Right hindlimb (tissue), 1 donor: Measurements from ENCODE around the gene CDC45.
"Not testable (repeated sequence)": the region's sequence is repeated elsewhere in the genome, so short reads cannot be mapped to it uniquely, and the experiment has no call there.

ENCODE experiments used
- DNase-seq: peaks from one replicate; pipeline ENCODE4 v3.0.0-alpha.2; 2018

Gene CDC45

DNA sequence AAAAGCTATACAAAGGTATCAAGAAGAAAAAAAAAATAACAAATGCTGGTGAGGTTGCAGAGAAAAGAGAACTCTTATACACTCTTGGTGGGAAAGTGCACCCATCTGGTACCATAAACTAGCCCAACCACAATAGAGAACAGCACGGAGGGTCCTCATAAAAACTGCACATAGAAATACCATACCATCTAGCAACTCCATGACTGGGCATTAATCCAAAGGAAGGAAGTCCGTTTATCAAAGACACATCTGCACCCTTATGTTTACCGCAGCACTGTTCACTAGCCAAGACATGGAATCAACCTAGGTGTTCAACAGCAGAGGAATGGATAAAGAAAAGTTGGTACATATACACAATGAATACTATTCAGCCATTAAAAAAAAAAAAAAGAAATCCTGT, 55.3 kb downstream of the CDC45 start:
- no peak for DNase-seq

DNA sequence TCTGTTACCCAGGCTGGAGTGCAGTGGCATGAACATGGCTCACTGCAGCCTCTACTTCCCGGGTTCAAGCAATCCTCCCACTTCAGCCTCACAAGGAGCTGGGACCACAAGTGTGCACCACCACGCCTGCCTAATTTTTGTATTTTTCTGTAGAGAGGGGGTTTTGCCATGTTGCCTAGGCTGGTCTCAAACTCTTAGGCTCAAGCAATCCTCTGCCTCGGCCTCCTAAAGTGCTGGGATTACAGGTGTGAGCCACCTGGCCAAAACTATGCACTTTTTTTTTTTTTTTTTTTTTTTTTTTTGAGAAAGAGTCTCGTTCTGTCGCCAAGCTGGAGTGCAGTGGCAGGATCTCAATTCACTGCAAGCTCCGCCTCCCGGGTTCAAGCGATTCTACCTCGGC, 56.8 kb downstream of the CDC45 start:
- DNase-seq = no peak

DNA sequence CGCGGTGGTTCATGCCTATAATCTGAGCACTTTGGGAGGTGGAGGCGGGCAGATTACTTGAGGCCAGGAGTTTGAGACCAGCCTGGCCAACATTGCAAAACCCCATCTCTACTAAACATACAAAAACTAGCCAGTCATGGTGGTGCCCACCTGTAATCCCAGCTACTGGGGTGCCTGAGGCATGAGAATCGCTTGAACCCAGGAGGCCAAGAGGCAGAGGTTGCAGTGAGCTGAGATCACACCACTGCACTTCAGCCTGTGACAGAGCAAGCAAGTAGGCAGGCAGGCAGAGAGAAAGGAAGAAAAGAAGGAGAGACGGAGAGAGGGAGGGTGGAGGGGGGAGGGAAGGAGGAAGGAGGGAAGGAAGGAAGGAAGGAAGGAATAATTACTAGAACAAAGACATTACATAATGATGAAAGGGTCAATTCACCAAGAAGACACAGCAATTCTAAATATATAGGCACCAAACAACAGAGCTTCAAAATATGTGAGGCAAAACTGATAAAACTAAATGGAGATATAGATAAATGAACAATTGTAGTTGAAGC, 58.3 kb downstream of the CDC45 start:
- DNase-seq = no peak

DNA sequence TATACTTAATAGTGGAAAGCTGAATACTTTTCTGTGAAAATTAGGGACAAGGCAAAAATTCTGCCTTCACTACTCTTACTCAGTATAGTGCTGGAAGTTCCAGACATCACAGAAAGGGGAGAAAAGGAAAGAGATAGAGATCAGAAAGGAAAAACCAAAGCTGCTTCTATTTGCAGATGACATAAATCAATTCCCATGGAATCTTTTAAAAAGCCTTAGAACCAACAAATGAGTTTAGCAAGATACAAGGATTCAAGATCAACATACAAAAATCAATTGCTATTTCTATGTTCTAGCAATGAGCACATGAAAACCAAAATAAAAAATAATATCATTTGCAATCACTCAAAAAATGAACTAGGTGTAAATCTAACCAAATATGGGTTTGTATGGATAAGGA, 60.7 kb downstream of the CDC45 start:
- DNase-seq = no peak

DNA sequence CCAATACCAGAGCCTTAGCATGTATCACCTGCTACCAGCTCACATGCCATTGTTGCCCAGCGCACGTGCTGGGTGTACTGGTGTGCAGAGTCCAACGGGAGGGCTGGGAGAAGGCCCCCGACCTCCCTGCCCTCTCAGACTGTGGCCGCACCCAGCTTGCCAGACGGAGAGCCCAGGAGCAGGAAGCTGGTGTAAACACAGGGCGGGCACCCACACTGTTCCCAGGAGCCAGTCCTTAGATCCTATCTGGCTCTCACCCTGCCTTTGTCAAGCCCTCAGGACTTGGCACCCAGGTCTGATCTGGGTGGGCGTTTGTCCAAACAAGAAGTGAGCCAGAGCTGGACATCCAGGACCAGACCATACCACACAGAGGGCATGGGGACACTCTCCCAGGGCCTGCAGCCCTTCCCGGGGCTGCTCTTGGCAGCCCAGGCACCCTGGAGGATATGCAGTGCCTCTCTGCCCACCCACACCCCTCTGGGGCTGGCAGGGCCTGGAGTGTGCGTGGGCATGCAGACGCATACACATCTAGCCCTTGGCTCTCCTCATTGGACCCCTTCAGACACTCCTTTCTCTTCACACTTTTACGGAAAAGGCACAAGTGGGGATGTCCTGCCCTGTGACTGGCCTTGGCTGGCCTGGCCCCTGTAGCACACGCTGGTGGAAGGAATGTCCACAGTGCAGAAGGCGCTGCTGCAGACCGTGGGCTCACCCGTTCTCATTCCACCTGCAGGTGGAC, 64.4 kb downstream of the CDC45 start:
- no peak for DNase-seq

DNA sequence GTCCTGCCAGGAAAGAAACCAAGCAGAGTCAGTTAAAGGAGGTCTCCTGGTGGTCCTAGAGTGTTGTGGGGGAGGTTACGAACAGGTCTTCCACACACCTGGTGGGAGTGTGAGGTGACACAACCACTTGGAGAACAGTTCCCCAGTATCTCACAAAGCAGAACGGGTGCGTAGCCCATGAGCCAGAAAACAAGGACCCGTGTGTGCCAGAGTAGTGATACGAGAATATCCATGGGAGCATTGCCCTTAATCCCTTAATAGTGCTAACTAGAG, 66.2 kb downstream of the CDC45 start:
- no peak for DNase-seq

DNA sequence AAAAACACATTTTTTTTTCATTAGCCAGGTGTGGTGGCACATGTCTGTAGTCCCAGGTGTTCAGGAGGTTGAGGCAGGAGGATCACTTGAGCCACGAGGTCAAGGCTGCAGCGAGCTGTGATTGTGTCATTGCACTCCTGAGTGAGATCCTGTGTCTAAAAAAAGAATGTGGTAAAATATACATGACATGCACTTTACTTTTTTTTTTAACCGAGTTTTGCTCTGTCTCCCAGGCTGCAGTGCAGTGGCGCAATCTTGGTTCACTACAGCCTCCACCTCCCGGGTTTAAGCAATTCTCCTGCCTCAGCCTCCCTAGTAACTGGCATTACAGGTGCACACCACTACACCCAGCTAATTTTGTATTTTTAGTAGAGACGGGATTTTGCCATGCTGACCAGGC, 67.0 kb downstream of the CDC45 start:
- no peak for DNase-seq

DNA sequence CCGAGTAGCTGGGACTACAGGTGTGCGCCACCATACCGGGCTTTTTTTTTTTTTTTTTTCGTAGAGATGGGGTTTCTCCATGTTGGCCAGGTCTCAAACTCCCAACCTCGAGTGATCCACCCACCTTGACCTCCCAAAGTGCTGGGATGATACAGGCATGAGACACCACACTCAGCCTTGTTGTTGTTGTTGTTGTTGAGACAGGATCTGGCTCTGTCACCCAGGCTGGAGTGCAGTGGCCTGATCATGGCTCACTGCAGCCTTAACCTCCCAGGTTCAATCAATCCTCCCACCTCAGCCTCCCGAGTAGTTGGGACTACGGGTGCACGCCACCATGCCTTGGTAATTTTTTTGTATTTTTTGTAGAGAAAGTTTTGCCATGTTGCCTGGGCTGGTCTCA, 67.9 kb downstream of the CDC45 start:
- no peak for DNase-seq

DNA sequence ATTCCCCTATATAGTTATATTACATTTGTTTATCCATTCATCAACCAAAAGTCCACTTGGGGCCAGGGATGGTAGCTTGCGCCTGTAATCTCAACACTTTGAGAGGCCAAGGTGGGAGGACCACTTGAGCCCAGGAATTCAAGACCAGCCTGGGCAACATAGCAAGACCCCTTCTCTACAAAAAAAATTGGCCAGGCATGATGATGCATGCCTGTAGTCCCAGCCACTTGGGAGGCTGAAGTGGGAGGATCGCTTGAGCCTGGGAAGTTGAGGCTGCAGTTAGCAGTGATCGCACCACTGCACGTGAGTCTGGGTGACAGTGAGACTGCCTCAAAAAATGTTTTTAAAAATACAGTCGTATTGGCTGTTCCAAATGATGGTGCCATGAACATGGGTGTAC, 68.7 kb downstream of the CDC45 start:
- not testable (repeated sequence) for DNase-seq

DNA sequence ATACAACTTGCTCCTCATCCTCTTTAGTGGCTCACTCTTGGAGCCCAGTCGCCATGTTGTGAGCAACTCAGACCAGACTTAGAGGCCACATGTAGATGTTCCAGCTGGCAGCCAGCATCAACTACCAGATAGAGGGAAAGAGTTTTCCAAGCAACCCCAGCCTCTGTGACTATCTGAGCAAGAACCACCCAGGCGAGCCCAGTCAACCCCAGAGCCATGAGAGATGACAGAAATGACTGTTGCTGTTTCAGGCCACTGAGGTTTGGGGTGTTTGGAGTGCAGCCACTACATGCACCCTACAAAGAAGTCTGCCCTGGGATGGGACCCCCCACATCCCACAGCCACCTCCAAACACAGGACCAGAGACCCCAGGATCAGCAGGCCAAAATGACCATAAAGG, 69.2 kb downstream of the CDC45 start:
- no peak for DNase-seq

DNA sequence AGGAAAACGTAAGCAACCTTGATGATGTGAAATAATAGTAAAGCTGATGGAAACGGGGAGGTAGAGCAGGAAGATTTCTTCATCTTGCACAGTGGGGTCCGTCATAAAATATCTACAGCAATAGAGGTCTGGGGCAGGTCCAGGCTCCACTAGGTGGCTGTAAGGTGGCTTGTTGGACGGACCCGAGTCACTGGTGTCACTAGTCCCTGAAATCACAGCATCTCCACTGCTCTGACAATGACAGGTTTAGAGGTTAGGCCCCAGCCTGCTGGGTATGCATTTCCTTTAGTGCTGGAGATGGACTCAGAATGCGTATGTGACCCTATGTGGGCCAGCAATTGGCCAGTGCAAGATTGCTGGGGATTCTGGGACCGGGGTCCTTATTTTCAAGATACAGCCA, 69.7 kb downstream of the CDC45 start:
- DNase-seq = no peak

DNA sequence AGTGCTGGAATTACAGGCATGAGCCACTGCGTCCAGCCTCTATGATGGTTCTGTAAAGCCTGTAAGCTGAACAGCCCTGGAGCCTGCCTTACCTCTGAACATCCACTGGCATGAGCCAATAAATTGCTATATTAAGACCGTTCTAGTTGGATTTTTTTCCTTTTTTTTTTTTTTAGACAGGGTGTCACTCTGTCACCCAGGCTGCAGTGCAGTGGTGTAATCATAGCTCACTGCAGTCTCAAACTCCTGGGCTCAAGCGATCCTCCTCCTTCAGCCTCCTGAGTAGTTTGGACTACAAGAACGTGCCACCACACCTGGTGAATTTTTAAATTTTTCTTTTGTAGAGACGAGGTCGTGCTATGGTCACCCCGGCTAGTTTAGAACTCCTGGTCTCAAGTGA, 70.7 kb downstream of the CDC45 start:
- DNase-seq = no peak

DNA sequence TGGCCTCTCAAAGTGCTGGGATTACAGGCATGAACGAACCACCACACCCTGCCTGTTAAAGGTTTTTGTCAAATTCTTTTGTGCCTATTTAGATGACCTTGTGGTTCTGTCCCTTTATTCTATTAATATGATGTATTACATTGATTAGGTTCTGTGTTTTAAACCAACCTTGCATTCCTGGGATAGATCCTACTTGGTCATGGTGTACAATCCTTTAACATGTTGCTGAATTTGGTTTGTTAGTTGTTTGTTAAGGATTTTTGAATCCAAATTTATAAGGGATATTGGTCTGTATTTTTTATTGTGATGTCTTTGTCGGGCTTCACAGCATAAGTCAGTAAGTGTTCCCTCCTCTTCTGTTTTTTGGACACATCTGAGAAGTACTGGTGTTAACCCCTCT, 73.5 kb downstream of the CDC45 start:
- no peak for DNase-seq

DNA sequence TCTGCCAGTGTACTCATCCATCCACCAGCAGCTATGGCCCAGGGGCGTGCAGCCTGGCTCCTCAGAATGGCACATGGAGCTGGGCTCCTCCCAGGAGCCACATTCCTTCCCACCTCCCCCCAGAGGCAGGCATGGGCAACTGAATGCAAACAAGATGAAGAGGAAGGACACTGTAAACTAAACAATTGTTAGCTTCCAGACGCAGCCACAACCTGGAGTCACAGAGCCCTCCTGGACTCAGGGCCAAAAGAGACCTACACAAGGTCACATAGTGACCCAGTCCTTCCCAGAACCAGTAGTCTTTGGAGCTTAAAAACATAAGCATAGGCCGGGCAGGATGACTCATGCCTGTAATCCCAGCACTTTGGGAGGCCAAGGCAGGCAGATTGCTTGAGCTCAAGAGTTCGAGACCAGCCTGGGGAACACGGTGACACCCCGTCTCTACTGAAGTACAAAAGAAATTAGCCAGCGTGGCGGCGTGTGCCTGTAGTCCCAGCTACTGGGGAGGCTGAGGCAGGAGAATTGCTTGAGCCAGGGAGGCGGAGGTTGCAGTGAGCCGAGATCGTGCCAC, 75.2 kb downstream of the CDC45 start:
- DNase-seq = no peak

DNA sequence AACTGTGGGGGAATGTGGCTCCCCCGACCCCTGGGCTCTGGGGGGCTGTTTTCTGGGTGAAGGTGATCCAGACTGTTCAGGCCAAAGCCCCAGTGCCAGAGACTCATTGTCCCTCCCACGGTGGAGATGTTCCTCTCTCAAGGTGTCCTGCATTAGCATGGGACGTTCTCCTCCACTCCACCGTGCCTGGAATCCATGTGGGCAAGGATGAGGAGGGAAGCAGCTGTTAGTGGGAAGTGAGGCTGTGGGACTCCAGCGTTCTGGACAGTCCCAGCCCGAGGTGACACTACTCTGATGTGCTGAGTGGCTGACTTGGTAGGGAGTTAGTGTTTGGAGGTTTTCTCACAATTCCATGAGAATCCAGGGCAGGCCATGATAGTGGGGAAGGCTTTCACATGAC, 75.9 kb downstream of the CDC45 start:
- DNase-seq = no peak

DNA sequence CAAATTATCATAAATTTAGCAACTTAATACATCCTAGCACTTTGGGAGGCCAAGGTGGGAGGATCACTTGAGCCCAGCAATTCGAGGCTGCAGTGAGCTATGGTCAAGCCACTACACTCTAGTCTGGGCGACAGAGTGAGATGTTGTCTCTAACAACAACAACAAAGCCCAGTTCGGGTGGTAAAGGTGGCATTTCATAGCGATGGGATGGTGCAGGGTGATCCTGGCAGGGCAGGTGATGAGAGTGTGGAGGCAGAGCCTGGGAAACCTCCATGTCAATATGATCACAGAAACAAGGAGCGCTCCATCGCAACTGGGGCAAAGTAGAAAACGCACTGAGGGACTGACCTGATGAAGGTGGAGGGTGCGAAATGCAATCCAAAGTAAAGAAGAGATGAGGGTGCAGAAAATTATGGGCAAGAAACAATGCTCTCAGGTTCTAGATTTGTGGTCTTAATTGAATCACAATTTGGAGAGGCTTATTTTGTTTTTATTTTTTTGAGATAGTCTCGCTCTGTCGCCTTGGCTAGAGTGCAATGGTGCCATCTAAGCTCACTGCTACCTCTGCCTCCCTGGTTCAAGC, 77.3 kb downstream of the CDC45 start:
- DNase-seq = no peak

DNA sequence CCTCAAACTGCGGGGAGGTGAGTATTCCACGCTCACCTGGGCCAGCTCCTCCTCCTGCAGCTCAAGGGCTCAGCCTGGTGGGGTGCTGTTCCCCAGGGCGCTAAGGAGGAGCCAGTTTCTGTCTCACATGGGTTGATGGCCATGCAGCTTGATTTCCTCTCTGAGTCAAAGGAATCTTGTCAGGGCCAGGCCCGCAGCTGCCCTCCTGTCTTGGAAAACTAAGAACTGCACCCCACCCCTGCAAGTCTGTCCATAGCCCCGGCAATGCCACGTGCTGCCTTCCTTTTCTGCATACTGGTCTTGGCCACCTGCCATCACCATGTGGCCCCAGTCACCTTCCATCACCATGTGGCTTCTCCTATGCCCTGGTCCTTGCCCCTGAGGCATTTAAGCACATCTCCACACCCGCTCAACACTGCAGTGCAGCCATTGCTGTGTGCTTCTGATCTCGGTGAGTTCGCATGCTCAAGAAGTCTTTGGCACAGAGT, 79.6 kb downstream of the CDC45 start:
- DNase-seq = no peak

DNA sequence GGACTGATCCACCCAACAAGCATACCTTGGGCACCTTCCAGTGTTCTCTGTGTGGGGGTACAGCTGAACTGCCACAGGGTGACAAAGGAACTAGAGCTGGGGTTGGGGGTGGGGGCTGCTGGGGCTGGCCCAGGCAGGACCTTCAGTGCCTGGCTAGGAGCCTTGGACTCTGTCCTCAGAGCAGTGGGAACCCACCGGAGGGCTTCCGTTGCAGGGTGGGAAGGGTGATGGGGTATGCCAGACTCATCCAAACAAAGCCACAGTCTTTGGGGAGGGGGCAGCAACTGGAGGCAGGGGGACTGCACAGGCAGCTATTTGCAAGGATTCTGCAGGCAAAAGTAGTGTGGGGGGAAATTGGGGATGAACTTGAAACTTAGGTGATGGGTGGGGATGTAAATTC, 80.2 kb downstream of the CDC45 start:
- DNase-seq = no peak

DNA sequence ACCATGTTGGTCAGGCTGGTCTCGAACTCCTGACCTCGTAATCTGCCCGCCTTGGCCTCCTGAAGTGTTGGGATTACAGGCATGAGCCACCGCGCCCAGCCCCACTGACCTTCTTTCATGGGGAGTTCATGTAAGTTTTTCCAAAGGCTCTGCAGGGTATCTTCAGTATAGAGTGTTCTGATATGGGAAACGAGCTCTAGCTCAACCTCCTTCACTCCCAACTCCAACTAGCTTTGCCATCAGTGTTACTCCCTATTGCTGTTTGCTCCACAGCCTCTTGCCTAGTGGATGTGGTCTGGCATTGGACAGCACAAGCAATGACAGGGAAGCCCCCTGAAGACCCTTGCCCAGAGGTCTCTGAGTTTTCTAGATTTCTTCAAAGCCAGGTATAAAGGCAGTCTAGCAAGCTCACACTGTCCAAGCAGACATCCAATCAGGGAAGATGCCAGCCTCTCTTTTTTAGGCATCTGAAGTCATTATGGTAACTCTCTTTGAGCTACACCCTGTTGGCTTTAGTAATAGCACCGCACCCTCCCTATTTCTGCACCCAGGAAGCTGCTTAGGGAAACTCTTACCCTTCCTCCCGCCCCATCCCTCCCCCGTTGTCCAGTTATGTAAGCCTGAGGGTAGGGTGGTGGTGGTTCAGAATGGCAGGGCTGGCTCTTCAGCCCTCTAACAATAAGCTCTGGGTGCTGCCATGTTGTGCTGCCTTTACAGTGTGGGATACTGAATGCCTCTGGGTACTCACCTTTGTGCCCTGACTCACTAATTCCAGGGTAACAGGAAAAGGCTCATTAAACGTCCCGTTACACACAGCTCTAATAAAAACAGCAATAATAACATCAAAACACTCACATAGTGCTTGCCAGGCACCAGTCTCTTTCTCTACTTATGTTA, 85.9 kb downstream of the CDC45 start:
- no peak for DNase-seq

DNA sequence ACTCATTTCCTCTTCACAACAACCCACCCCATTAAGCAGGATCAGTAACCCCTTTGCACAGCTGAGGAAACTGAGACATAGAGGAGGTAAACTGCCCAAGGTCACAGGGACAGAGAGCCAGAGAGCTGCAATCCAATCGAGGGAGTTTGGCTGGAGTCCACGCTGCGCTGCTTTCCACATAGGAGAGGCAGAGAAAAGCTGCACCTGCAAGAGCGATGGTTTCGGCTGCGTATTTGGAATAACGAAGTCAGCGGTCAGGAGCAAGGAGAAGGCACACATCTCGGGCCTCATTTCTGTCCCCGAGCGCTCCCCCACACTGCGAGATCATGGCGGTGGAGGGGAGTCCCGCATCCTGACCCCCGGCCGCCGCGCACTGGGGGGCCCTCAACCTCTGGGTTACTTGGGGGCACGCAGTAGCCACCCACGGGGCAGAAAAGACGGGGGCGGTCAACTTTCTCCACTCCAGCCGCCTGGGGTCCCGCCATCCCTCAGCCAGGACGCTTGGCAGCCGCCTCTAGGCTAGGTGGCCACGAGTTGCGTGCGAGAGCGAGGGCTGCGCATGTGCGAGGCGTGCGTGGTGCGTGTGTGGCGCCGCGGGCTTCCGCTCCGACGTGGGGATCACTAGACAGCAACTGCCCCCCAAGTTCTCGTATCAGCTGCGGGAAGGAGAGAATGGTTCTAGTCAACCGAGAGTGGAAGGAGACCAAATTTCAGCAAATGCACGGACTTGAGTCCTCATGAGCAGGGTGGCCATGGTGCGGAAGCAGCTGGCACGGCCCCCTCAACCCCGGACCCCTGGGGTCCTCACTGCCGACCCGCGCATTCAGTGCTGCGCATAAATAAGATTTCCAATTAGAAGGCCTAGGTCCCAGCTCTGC, 86.8 kb downstream of the CDC45 start:
- DNase-seq = no peak

DNA sequence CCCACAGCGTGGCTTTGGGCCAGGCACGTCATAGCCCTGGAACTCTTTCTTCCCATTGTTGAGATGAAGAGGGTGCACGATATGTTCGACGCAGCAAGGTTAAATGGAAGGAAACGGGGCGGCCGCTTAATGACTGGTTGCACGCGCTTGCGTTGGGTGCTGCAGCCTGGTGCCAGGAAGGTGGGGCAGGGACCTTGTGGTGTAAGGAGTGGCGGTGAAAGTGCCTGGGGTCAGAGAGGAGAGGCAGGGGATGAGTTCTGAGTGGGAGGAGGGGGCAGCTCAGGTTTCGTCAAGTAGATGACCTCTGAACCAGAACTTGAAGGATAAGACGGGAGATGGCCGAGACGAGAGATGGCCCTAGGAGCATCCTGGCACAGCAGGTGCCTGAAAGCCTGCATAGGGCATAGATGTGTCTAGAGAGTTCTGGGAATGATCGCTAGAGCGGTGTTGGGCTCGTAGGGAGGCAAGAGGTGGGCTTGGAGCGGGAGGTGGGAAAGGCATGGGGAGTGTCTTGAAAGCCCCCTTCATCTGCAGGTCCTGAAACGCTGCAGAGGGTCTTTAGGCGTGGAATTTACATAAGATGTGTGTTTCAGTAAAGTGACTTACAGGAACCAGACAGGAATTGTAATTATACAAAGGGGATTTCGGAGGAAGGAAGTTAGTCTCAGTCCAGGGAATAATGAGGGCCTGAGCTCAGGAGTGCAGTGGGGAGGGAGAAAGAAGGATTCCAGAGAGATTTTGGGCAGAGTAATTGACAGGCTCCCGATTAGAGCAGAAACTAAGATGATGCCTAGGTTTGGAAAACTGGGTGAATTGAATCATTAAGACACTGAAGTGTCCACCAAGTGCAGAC, 87.7 kb downstream of the CDC45 start:
- DNase-seq = no peak
